Fibroblast of the conjunctiva (primary cell): ENCODE measurements around the gene PARVB.
"Not testable (repeated sequence)": the region's sequence is repeated elsewhere in the genome, so short reads cannot be mapped to it uniquely, and the experiment has no call there.

Experiments
- DNase-seq: peaks from one replicate; pipeline ENCODE4 v3.0.0-alpha.2; 2010; ENCODE audit warnings: low read depth

Gene PARVB

GRCh38 chr22:44056649-44057048, 32.5 kb downstream of the PARVB start:
- not testable (repeated sequence) for DNase-seq

- DNase-seq = no peak
Measured at GRCh38 chr22:44057401-44057987, 33.4 kb downstream of the PARVB start.

DNA sequence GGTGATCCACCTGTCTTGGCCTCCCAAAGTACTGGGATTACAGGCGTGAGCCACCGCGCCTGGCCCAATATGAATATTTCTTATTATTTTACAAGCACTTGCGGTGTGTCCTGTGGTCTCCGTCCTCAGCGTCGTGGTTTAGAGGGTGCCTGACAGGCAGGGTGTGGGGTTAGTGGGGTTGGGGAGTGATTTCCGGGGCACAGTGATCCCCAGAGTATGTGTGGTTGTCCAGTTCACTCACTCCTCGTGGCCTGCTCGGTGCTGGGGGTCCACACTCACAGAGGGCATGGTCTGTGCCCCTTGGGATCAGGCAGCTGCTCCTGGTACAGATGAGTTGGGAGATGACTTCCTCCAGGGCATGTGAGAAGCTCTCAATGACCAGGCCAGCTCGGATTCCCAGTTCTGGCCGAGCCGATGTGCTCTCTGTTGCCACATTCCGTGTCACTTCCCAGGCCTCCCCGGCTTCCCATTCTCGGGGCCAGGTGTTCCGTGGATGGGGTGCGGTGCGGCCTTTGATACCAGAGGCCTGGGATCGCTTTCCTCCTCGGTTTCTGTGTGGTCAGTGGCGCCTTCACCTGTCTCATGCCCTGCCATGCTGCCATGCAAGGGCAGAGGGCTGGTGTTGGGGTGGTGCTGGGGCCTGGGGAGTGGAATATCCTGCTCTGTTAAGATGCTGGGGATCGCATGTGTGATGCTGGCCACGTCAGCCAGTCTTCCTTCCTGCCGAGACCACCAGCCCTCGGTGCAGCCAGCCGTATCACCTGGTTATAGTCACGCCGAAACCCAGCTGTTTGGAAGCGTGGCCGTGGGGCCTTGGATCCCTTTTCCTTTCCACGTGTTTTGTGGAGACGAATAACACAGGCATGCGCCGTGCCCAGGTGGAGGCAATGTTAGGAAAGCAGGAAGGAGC, 39.6 kb downstream of the PARVB start:
- no peak for DNase-seq

DNA sequence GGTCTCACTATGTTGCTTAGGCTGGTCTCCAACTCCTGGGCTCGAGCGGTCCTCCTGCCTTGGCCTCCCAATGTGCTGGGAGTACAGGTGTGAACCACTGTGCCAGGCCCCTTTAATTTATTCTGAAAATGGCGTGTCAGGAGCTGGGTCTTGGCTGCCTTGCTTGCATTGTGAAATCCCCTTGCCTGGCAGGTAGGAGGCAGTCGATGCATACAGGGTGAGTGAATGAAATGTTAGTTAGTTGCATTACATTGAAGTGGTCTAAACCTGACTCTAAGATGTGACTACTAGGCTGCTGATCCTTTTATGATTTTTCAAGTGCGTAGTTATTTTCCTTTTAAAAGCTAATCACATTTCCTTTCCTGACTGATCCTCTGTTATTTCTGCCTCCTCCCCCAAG, 42.9 kb downstream of the PARVB start:
- DNase-seq = no peak

DNA sequence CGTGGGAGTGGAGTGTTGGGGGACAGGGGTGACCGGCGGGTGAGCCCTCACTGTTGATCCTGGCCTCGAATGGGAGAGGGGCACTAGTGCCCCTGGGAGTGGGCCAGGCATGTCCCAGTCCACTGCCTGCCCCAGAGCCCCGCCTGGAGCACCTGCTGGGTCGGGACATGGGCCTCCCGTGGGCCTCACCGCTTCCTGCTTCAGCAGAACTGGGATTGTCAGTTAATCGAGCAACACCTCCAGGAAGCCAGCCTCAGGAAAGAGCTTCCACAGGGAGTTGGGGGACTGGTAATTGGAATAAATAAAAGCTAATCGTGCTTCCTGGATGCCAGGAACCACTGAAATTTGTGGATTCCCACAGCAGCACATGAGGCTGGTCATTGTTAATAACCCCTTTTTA, 43.8 kb downstream of the PARVB start:
- no peak for DNase-seq

DNA sequence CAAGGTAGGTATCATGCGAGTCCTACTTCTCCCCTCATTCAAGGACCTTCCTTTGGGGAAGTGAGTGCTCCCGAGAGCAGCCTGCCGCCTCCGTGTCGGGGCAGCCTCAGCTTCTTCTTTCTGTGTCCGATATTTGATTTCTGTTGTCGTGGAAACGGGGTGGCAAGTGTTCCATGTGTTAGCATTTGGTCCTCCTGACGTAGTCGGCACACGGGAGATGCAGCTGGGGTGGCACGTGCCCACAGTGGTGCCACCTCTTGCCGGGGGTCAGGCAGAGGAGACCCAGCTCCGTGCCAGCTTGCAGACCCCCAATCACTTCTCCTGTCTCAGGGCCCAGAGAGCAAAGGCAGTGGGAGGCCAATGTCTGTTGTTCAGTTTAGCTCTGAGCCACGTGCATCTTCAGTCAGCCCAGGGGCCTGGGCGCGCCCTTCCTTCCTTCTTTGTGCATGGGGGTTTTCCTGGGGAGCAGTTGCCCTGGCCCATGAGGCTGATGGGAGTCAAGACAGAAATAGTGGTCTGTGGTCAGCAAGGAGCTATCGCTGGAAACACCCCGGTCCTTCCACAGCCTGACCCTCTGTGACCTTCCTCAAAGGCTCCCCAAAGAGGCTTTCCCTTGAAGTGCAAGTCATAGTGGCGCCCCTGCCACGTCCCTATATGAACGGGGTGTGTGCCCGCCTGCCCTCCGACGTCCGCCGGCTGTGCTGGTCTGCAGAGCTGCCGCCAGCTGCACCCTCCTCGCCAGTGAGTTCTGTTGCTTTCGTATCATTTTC, 44.5 kb downstream of the PARVB start:
- no peak for DNase-seq

GRCh38 chr22:44070029-44070428, 45.9 kb downstream of the PARVB start:
- no peak for DNase-seq

DNA sequence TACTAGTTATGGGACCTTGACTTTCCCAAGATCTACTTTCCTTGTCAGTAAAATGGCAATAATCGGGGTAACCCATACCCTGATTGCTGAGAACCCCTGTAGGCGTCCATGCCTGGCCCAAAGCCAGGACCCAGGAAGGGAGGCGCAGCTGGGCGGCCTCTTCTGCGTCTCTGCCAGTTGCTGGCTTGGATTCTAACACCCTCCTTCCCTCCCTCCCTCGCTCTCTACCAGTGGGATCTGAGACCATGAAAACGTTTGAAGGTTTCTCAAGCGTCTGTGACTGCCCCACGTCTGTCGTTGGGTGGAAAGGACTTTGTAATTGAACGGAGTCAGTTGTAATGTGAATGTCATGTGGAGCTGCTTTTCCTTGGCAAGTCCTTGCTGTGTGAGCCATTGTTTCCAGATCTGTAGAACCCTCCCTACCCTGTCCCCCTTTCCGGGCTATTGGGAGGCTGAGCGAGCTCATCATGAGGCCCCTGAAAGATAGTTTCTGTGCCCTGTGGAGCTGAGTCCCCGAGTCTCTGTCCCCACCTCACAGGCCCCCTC, 47.8 kb downstream of the PARVB start:
- no peak for DNase-seq

DNA sequence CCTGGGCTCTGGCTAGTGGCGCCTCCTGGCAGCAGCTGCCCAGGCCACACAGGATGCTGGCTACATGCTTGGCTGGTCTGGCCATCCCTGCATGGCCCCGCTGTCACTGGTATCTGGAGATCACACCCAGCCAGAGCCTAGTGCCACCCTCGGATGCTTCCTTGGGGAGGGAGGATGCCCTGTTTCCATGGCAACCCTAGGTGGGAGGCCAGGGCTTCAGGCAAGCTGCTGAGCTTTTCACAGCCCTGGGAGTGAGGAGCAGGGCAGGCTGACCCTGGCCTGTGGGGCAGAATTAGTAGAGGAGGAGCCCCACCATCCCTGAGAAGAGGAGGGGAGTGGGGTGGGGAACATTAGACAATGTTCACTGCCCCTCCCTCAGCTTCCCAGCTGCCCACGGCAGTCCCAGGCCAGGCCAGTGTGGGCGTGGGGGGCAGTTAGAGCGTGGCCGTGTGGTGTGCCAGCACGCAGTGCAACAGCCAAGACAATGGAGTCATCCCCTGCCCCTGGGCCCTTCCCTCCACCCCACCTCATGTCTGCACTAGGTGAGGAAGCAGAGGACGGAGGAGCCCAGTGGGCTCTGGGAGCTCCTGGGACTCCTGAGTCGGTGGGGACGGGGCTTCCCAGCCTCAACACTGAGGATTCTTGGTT, 50.4 kb downstream of the PARVB start:
- DNase-seq = no peak

DNA sequence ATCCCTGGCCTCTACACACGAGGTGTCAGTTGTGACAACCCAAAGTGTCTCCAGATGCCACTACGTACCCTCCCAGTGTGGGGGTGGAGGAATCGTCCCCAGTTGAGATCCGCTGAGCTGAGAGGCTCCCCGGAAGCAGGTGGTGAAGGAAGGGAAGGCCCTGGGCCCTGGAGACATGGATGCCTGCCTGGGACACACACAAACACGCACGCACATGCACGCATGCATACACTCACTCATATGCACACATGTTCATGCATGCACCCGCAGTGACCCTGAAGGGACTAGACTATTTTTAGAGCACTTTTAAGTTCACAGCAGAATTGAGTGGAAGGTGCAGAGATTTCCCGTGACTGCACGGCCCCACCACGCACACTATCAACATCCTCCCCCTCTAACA, 50.9 kb downstream of the PARVB start:
- no peak for DNase-seq

DNA sequence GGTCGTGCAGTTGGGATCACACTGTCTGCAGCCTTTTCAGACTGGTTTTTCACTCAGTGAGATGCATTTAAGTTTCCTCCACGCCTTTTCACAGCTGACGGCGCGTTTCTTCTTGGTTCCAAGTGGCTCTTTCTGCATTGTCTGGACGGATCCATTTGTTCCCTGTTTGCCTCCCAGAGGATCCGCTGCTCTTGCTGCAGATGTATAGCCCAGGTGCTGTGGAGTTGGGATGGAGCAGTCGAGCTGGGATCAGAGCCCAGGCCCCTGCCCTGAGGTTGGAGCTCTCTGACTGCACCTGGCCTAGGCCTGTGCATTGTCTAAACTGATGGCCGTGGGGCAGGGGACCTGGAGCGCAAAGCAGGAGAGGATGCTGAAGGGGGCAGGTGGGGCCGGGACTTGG, 51.6 kb downstream of the PARVB start:
- DNase-seq = no peak

- DNase-seq = no peak
Measured at GRCh38 chr22:44076825-44077224, 52.7 kb downstream of the PARVB start.

DNA sequence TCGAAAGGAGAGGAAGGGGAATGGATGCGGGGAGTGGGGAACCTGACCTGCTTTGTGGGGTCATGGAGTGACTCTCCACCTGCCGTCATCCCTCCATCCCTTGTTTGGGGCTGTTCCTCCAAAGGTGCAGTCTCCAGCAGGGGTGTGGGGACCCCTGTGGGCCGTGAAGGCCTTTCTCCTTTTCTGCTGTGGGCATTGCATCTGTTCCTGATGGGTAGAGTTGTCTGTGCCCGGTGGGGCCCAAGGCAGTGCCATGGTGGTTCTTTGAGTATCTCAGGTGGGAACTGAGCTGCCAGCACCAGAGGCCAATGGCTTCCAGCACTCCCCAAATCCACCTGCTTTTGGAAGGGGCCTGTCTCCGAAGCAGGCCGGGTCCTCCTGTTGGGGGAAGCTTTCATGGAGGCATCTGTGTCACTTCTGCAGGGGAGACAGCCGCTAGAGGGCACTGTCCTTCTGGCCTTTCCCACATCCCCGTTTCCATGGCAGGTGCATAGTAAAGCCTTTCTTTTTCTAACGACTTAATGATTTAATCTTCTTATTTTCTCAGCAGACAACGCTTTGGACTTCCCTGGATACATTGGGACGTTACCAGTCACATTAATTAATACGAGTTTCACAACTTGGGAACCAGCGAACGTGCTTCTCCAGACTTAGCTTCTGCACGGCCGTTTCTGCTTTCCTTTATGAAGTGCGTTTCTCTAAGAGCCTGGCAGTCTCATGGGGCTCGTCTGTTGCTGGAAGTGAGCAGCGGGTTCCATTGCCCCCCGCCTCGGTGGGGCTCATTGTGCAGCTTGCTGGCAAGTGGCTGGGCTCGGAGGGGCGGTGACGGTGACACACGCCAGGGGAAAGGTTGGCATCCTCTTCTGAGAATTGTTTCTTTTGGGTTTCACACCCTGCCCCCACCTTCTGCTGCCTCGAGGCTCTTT, 57.1 kb downstream of the PARVB start:
- peak; percentile 56 for DNase-seq

DNA sequence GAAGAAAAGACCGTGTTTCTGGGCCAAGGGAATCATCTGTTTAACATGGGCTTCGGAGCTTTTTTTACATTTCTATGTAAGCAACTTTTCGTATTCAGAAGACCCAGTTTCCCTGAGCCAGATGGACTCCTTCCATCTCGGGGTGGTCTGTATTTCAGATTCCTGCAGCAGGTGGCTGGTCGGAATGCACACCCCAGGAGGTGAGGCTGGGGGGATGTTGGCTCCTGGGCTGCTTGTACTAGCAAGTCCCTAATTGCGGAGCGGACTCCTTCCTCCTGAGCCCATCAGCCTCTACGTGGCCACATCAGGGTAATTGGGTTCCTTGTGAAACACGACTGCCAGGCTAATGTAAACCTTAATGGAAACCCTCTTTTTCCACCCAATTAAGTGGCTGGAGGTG, 58.7 kb downstream of the PARVB start:
- DNase-seq = no peak

- no peak for DNase-seq
Measured at GRCh38 chr22:44084044-44084772, 60.1 kb downstream of the PARVB start.

- DNase-seq = peak; percentile 36
Measured at GRCh38 chr22:44085743-44086270, 61.7 kb downstream of the PARVB start.

DNA sequence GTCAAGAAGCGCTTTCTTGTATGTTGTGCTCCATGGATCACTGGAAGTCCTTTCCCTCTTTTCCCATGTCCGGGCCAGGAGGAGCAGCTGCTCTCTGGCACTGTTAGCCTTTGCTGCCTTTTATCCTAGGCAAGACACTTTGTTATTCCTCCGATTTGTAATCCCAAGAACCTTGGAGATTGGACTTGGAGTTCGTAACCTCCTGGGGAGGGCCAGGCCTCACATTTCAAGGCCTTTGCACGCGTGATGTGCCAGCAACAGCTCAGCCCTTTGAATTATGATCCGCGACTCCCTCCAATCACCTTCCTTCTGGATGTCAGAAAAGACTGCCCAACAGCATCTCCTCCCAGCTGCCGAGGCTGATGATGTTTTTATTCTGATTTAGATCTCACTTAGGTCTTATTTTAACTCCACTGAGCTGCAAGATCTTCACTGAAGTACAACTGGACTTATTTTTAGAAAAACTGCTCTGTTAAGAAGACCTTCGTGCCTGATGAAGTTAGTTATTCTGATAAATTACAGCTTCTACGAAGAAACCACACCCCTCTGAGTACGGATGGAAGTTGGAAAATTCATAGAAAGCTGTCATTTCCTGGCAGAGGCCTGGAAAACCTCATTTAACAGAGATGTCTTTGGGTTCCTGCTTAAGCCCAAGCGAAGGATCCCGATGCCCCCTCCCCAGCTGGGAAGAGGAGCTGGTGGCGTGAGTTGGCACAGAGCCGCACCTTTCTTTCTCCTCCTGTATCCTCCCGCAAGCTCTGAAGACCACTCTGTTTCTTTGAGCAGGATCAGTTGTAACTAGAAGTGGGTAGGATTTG, 62.4 kb downstream of the PARVB start:
- DNase-seq = no peak

- no peak for DNase-seq
Measured at GRCh38 chr22:44087089-44087430, 63.0 kb downstream of the PARVB start.

DNA sequence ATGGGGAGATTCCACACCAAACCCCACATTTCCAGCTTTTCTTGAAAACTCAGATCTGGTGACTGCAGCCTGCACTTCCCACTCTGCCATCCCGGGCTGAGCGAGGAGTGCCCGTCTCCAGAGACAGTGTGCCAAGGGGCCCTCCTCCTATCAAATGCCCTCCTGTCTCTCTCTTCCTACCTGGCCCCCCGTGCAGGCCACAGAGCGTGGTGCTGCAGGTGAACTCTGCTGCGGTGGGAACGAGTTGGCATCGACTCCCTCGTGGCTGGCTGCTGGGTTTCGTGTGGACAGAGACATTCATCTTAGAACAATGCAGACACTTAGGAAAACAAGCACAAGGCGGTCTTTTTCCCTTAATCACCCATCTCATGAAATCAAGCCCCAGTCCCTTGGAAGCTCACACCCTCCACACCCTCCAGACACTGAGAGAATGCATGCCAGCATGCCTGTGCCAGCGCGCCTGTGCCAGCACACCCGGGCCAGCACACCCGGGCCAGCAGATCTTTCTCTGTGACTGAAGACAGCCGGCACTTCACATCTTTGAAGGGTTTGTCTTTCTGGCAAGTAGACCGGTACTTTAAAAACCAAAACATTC, 65.0 kb downstream of the PARVB start:
- no peak for DNase-seq
